Mesothelial cell of epicardium (in vitro differentiated cells): Measurements from ENCODE around the gene AFAP1L2. TPM values are rescaled to one million over a fixed set of nuclear protein-coding genes. Genes with fewer than 3 reads are reported as not detected.

ENCODE experiments used
- DNase-seq, 2 experiments: peaks; one replicate each; pipeline ENCODE4 v3.0.0; 2021; ENCODE audit warnings: low spot score in 2 of 2; ENCODE audit not compliant: unreplicated experiment in 2 of 2
- H3K27ac Mint-ChIP-seq: 2 replicates; pipeline ENCODE4 v1.8.0; 2021; ENCODE audit warnings: mixed read lengths
- H3K27me3 Mint-ChIP-seq: 2 replicates; pipeline ENCODE4 v1.8.0; 2021; ENCODE audit warnings: low read depth, mixed read lengths
- H3K36me3 Mint-ChIP-seq: 2 replicates; pipeline ENCODE4 v1.8.0; 2021; ENCODE audit warnings: mixed read lengths
- H3K4me1 Mint-ChIP-seq: 2 replicates; pipeline ENCODE4 v1.8.0; 2021; ENCODE audit warnings: mixed read lengths
- H3K4me3 Mint-ChIP-seq: 2 replicates; pipeline ENCODE4 v1.8.0; 2021; ENCODE audit warnings: mild to moderate bottlenecking, moderate library complexity, mixed read lengths
- H3K9me3 Mint-ChIP-seq: 2 replicates; pipeline ENCODE4 v1.8.0; 2021; ENCODE audit warnings: mixed read lengths
- total RNA-seq: library from RNA; stranded (reverse); gene quantifications from 3 replicates; pipeline ENCODE4 v1.2.1, GENCODE V29; 2021
- TF ChIP-seq, protein P1 (sequence below): fragments of 200-600 bp; sonication (generic); IDR thresholded peaks from one replicate; pipeline ENCODE4 v1.5.0; 2021; ENCODE audit warnings: antibody characterized with exemption; ENCODE audit not compliant: unreplicated experiment

The AFAP1L2 gene
- total RNA-seq, 1 donor from 2014 or later, result 5.7 TPM

GRCh38 chr10:114311023-114311422 lies 93.3 kb downstream of the AFAP1L2 start:
- Mint-ChIP-seq H3K36me3 (no peaks in the 10 kb centered on the region), H3K4me1 (peaks cover 6% of the 10 kb centered on the region), H3K27me3 (peaks cover 7% of the 10 kb centered on the region), H3K27ac (no peak overlapping the region), H3K9me3 (no peaks in the 10 kb centered on the region), H3K4me3 (no peak overlapping the region)
- TF ChIP-seq, protein P1, sequence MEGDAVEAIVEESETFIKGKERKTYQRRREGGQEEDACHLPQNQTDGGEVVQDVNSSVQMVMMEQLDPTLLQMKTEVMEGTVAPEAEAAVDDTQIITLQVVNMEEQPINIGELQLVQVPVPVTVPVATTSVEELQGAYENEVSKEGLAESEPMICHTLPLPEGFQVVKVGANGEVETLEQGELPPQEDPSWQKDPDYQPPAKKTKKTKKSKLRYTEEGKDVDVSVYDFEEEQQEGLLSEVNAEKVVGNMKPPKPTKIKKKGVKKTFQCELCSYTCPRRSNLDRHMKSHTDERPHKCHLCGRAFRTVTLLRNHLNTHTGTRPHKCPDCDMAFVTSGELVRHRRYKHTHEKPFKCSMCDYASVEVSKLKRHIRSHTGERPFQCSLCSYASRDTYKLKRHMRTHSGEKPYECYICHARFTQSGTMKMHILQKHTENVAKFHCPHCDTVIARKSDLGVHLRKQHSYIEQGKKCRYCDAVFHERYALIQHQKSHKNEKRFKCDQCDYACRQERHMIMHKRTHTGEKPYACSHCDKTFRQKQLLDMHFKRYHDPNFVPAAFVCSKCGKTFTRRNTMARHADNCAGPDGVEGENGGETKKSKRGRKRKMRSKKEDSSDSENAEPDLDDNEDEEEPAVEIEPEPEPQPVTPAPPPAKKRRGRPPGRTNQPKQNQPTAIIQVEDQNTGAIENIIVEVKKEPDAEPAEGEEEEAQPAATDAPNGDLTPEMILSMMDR, result no peak
- no peak for DNase-seq

GRCh38 chr10:114310346-114310745 lies 94.0 kb downstream of the AFAP1L2 start:
- H3K4me1 Mint-ChIP-seq, result peaks cover 4% of the 10 kb centered on the region
- TF ChIP-seq, protein P1, result no peak
- H3K4me3 Mint-ChIP-seq, result no peak overlapping the region
- DNase-seq, result no peak
- no peaks in the 10 kb centered on the region for H3K36me3 Mint-ChIP-seq
- H3K9me3 Mint-ChIP-seq, result no peaks in the 10 kb centered on the region
- H3K27me3 Mint-ChIP-seq, result peaks cover 7% of the 10 kb centered on the region
- no peak overlapping the region for H3K27ac Mint-ChIP-seq

DNA sequence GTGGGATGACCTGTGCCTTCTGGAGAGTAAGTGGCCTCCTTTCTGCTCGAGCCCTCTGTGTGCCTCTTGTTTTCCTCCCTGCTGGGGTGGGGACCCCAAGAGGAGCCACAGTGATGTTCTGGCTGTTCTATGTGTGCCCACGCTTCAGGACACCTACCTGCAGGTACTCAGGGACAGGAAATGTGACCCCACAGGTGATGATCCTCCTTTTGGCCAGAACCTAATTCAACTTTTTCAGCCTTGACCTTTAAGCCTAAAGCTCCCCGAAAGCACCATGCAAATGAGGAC lies 95.0 kb downstream of the AFAP1L2 start:
- Mint-ChIP-seq H3K36me3 (no peaks in the 10 kb centered on the region), H3K4me3 (no peak overlapping the region), H3K4me1 (peaks cover 7% of the 10 kb centered on the region), H3K9me3 (no peaks in the 10 kb centered on the region), H3K27ac (no peak overlapping the region), H3K27me3 (peaks cover 10% of the 10 kb centered on the region)
- no peak for DNase-seq
- TF ChIP-seq, protein P1, result no peak

DNA sequence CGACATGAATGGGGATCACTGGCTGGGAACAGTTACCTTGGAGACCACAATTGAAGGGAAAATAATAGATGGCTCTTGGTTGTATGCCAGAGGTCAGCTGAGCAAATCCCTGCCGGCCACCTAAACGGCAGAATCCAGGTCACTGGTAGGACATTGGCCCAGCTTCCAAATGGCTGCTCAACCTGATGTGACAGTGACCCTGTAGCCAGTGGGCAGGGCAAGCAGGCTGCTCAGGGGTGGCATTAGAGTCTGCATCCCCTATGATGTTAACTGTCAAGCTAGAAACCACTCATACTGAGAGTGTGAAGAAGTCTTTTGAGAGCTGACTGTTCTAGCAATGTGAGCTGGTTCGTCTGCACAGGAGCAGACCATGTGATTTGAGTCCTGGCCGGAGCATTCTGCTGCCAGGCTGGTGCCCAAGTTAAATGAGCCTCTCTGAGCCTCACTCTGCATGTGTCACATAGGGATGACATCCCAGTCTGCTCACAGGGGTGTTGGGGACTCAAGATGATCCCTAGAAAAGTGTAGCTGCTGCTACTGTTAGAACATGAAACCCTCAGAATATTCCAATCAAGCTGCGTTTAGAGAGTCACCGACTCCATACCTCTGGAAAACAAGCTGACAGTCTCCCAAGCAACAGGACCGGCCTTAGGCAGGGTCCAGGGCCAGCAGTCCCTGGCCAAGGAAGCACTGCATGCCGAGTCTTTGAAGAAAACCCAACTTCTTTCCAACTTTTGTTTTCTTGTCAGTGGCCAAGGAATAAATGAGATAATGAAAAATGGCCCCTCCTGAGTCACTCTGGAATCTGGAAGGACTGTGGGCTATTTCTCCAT lies 95.6 kb downstream of the AFAP1L2 start:
- Mint-ChIP-seq H3K27me3 (peaks cover 10% of the 10 kb centered on the region), H3K4me1 (peaks cover 8% of the 10 kb centered on the region), H3K9me3 (no peaks in the 10 kb centered on the region), H3K4me3 (no peak overlapping the region), H3K27ac (no peak overlapping the region), H3K36me3 (no peaks in the 10 kb centered on the region)
- no peak for DNase-seq
- TF ChIP-seq, protein P1, result no peak

DNA sequence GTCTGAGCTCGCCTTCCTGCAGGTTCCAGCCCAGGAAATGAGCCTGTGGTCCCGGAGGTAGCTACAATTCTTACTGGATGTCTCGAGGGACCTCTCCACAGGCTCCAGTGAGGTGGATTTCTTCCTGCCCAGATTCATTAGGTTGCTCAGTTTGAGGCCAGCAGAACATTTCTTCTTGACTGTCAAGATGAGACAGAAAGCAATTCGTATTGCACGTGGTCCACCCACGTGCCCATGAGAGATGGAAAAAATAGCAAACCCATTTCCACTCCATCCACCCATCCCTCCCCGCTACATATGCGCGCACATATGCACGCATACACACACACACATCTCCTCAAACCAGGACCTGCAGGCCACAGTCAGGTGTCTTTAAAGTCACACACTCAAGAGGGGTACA lies 96.6 kb downstream of the AFAP1L2 start:
- H3K4me3 Mint-ChIP-seq, result no peak overlapping the region
- no peak overlapping the region for H3K27ac Mint-ChIP-seq
- no peak for DNase-seq
- no peaks in the 10 kb centered on the region for H3K36me3 Mint-ChIP-seq
- TF ChIP-seq, protein P1, result no peak
- no peaks in the 10 kb centered on the region for H3K9me3 Mint-ChIP-seq
- peaks cover 8% of the 10 kb centered on the region for H3K4me1 Mint-ChIP-seq
- H3K27me3 Mint-ChIP-seq, result peaks cover 10% of the 10 kb centered on the region
